Tibial artery (tissue), 4 donors: ENCODE results near the gene MDM2.
"Not testable (repeated sequence)": the region's sequence is repeated elsewhere in the genome, so short reads cannot be mapped to it uniquely, and the experiment has no call there.

Experiments used
- DNase-seq, 2 donors: peaks; one replicate each; pipeline ENCODE4 v3.0.0-alpha.2; 2019
- H3K27ac ChIP-seq, 2 donors: fragments of 200-600 bp; sonication (generic) in 1 of 2; 1 replicate in 1 of 2; 2 replicates in 1 of 2; pipeline ENCODE4 v1.5.1; 2018 to 2019; ENCODE audit warnings: mild to moderate bottlenecking in 1 of 2
- H3K27me3 ChIP-seq, 2 donors: fragments of 200-600 bp; sonication (generic) in 1 of 2; one replicate each; pipeline versions ENCODE4 v1.5.1 to v1.6.0; 2016 to 2019
- H3K36me3 ChIP-seq, 3 donors: fragments of 200-600 bp; sonication (generic) in 2 of 3; one replicate each; pipeline ENCODE4 v1.5.1; 2016 to 2019; ENCODE audit warnings: mild to moderate bottlenecking in 2 of 3
- H3K4me1 ChIP-seq, 4 donors: fragments of 200-600 bp; sonication (generic) in 2 of 4; 1 replicate in 3 of 4; 2 replicates in 1 of 4; pipeline ENCODE4 v1.5.1; 2016 to 2019
- H3K4me3 ChIP-seq, 2 donors: fragments of 200-600 bp; sonication (generic) in 1 of 2; 1 replicate in 1 of 2; 2 replicates in 1 of 2; pipeline ENCODE4 v1.5.1; 2018 to 2019; ENCODE audit warnings: mild to moderate bottlenecking in 2 of 2
- H3K9me3 ChIP-seq, 3 donors: fragments of 200-600 bp; sonication (generic) in 1 of 3; one replicate each; pipeline ENCODE4 v1.5.1; 2016 to 2019
- intact Hi-C: fragments of 100-400 bp; cut with DNase I; formaldehyde crosslinking; loops from one replicate; pipeline ENCODE4 v1.15.0; 2023; ENCODE audit warnings: low total_unique reads
- TF ChIP-seq, protein P1 (sequence below), 2 experiments: fragments of 200-600 bp in 1 of 2; fragments of 450-650 bp in 1 of 2; IDR thresholded peaks; one replicate each; pipeline ENCODE4 v1.5.1; 2017 to 2019; ENCODE audit warnings: antibody characterized with exemption in 2 of 2, mild to moderate bottlenecking in 1 of 2, moderate library complexity in 1 of 2

Gene MDM2

DNA sequence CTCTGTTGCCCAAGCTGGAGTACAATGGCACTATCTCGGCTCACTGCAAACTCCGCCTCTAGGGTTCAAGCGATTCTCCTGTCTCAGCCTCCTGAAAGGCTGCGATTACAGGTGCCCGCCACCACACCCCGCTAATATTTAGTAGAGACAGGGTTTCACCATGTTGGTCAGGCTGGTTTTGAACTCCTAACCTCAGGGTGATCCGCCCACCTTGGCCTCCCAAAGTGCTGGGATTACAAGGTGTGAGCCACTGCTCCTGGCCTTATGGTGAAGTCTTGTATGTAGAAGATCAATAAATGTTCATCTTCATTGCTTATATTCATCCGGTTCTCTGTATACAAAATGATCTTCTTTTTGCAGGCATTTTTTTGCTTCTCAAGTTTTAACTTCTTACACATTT lies 47.8 kb downstream of the MDM2 start:
- H3K4me3 ChIP-seq: no peak overlapping the region
- H3K27me3 ChIP-seq: no peaks in the 10 kb centered on the region
- H3K4me1 ChIP-seq: no peaks in the 10 kb centered on the region
- peaks cover 0 to 4% (median 0%) of the 10 kb centered on the region in 3 donors for H3K36me3 ChIP-seq
- TF ChIP-seq, protein P1, sequence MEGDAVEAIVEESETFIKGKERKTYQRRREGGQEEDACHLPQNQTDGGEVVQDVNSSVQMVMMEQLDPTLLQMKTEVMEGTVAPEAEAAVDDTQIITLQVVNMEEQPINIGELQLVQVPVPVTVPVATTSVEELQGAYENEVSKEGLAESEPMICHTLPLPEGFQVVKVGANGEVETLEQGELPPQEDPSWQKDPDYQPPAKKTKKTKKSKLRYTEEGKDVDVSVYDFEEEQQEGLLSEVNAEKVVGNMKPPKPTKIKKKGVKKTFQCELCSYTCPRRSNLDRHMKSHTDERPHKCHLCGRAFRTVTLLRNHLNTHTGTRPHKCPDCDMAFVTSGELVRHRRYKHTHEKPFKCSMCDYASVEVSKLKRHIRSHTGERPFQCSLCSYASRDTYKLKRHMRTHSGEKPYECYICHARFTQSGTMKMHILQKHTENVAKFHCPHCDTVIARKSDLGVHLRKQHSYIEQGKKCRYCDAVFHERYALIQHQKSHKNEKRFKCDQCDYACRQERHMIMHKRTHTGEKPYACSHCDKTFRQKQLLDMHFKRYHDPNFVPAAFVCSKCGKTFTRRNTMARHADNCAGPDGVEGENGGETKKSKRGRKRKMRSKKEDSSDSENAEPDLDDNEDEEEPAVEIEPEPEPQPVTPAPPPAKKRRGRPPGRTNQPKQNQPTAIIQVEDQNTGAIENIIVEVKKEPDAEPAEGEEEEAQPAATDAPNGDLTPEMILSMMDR (IDR thresholded peaks at IDR 0.05): no peak
- intact Hi-C loops: no loop called here
- H3K27ac ChIP-seq: no peak overlapping the region
- H3K9me3 ChIP-seq: no peaks in the 10 kb centered on the region
- no peak for DNase-seq

DNA sequence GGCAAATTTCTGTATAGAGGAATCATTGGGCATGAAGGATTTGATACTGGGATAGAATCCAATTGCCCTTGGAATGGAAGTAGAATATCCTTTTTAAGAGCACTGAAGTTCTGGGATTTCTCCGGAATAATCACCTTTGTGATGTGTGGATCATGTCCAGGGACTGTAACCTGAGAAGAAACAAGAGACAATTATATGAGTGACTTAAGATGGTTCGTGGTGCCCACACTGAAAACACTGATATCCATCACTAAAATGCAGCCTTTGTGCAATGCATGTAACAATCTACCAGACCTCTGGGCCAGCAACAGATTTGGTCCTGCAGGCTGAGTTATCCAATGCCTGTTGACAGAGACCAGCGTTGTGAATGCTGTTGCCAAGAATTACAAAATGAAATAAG lies 48.5 kb downstream of the MDM2 start:
- intact Hi-C loops: no loop called here
- DNase-seq: no peak
- TF ChIP-seq, protein P1 (IDR thresholded peaks at IDR 0.05): no peak

DNA sequence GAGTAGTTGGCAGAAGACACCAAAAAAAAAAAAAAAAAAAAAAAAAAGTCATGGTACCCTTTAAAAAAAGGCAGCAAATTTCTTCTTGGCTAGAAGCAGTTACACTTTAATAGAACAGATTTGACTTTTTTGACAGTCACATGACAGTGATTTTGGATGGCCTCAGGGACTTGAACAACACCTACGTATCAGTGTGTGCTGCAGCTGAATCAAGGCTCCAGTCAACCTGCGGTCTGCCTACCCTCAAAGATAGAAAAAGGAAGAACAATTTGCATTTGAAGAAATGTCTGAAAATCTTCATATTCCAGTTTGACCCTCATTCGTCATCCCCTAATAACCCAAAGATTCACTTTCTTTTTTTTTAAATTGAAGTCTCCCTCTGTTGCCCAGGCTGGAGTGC lies 53.9 kb downstream of the MDM2 start:
- no peak for DNase-seq
- no peaks in the 10 kb centered on the region for H3K9me3 ChIP-seq
- no peak overlapping the region for H3K4me3 ChIP-seq
- no peak overlapping the region for H3K27ac ChIP-seq
- TF ChIP-seq, protein P1 (IDR thresholded peaks at IDR 0.05): no peak
- no peaks in the 10 kb centered on the region for H3K27me3 ChIP-seq
- H3K4me1 ChIP-seq: no peaks in the 10 kb centered on the region
- intact Hi-C loops: no loop called here
- no peaks in the 10 kb centered on the region for H3K36me3 ChIP-seq

More for the DNA sequence above, 48.5 kb downstream of the MDM2 start:
- H3K4me3 ChIP-seq: no peak overlapping the region
- no peaks in the 10 kb centered on the region for H3K4me1 ChIP-seq
- peaks cover 0 to 4% (median 0%) of the 10 kb centered on the region in 3 donors for H3K36me3 ChIP-seq
- no peaks in the 10 kb centered on the region for H3K9me3 ChIP-seq
- no peaks in the 10 kb centered on the region for H3K27me3 ChIP-seq
- no peak overlapping the region for H3K27ac ChIP-seq

DNA sequence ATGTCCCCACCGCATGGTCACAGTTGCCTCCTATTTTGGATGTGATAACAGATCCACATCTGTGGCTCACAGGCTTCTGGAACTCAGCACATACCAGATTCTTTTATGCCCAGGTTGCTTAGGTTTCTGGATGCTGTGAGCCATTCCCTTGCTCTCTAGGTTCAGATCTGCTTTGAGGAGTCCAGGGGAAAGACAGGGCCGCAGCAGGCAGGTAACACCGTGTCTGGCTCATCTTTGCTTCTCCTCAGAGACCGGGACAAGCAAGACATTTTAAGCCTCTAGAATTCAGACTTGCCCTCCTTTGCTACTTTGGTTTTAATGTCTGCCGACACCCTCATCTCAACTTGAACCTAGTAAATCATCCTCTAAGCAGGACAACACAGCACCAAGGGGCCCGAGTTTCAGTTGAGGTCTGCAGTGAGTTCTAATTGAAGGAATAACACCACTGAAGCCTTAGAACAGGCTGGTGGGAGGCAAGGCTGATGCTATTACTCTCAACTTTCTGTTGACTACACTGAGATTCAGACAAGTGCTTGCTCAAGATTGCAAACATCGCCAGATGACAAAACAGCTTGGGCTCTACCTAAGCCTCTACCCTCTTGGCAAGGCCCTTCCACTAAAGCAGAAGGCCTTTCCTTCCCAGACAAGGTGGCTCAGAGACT lies 55.3 kb downstream of the MDM2 start:
- Histone ChIP-seq H3K4me1 (no peaks in the 10 kb centered on the region), H3K36me3 (no peaks in the 10 kb centered on the region), H3K27ac (no peak overlapping the region), H3K4me3 (no peak overlapping the region), H3K9me3 (no peaks in the 10 kb centered on the region), H3K27me3 (no peaks in the 10 kb centered on the region)
- intact Hi-C loops: no loop called here
- no peak for DNase-seq
- TF ChIP-seq, protein P1 (IDR thresholded peaks at IDR 0.05): no peak

DNA sequence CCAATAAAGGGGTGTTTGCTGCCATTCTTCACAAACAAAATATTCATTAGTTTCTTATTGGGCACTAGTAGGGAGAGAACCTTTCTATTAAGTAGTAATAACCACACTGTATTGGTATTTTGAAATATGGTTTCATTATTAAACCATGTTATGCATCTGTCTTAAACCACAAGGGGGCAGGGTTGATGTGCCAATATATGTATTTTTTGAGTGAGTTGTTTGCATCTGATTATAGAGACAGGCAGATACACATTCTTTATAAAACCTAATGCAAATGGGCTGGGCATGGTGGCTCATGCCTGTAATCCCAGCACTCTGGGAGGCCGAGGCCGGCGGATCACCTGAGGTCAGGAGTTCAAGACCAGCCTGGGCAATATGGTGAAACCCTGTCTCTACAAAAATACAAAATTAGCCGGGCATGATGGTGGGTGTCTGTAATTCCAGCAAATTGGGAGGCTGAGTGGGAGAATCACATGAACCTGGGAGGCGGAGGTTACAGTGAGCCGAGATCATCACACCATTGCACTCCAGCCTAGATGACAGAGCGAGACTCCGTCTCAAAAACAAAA lies 56.0 kb downstream of the MDM2 start:
- DNase-seq, H3K36me3 ChIP-seq, intact Hi-C loops, H3K4me3 ChIP-seq, H3K4me1 ChIP-seq, H3K27ac ChIP-seq, H3K9me3 ChIP-seq, H3K27me3 ChIP-seq: not testable (repeated sequence)
- TF ChIP-seq, protein P1 (IDR thresholded peaks at IDR 0.05): peak; percentile 34 to 43
